Right atrium auricular region (tissue), 2 donors: ENCODE data around the gene MAP2. TPM values are rescaled to one million over a fixed set of nuclear protein-coding genes. Genes with fewer than 3 reads are reported as not detected.

Experiments used
- DNase-seq: peaks from one replicate; pipeline ENCODE4 v3.0.0-alpha.2; 2019; ENCODE audit warnings: low spot score
- H3K27ac ChIP-seq, 2 donors: fragments of 200-600 bp; sonication (generic); 1 replicate in 1 of 2; 2 replicates in 1 of 2; pipeline ENCODE4 v1.5.1; 2016 to 2019
- H3K27me3 ChIP-seq, 2 donors: fragments of 200-600 bp; sonication (generic); one replicate each; pipeline versions ENCODE4 v1.5.1 to v1.6.0; 2017 to 2019
- H3K36me3 ChIP-seq: fragments of 200-600 bp; sonication (generic); one replicate; pipeline ENCODE4 v1.5.1; 2016
- H3K4me1 ChIP-seq, 2 donors: fragments of 200-600 bp; sonication (generic); one replicate each; pipeline versions ENCODE4 v1.5.1 to v1.6.0; 2017 to 2019
- H3K4me3 ChIP-seq, 2 donors: fragments of 200-600 bp; sonication (generic); 1 replicate in 1 of 2; 2 replicates in 1 of 2; pipeline ENCODE4 v1.5.1; 2017 to 2019; ENCODE audit warnings: mild to moderate bottlenecking in 1 of 2, moderate library complexity in 1 of 2
- H3K9me3 ChIP-seq, 2 donors: fragments of 200-600 bp; sonication (generic); one replicate each; pipeline ENCODE4 v1.5.1; 2019
- total RNA-seq, 2 donors: library from RNA; depleted of rRNA; stranded (reverse); fragments of >200 nt; gene quantifications; one replicate each; pipeline ENCODE4 v1.1.0, GENCODE V29; 2016
- TF ChIP-seq, protein P1 (sequence below), 2 donors: fragments of 200-600 bp; sonication (generic); IDR thresholded peaks; one replicate each; pipeline ENCODE4 v1.5.1; 2019; ENCODE audit warnings: antibody characterized with exemption in 2 of 2

The MAP2 gene
- total RNA-seq, 2 donors from 2014 or later, result 6.5 to 6.7 TPM

- Histone ChIP-seq H3K9me3 (no peaks in the 10 kb centered on the region), H3K27ac (no peak overlapping the region), H3K27me3 (no peaks in the 10 kb centered on the region), H3K4me3 (no peak overlapping the region), H3K4me1 (no peaks in the 10 kb centered on the region), H3K36me3 (no peaks in the 10 kb centered on the region)
- DNase-seq, result no peak
- TF ChIP-seq, protein P1, sequence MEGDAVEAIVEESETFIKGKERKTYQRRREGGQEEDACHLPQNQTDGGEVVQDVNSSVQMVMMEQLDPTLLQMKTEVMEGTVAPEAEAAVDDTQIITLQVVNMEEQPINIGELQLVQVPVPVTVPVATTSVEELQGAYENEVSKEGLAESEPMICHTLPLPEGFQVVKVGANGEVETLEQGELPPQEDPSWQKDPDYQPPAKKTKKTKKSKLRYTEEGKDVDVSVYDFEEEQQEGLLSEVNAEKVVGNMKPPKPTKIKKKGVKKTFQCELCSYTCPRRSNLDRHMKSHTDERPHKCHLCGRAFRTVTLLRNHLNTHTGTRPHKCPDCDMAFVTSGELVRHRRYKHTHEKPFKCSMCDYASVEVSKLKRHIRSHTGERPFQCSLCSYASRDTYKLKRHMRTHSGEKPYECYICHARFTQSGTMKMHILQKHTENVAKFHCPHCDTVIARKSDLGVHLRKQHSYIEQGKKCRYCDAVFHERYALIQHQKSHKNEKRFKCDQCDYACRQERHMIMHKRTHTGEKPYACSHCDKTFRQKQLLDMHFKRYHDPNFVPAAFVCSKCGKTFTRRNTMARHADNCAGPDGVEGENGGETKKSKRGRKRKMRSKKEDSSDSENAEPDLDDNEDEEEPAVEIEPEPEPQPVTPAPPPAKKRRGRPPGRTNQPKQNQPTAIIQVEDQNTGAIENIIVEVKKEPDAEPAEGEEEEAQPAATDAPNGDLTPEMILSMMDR (IDR thresholded peaks at IDR 0.05), result no peak
Measured at GRCh38 chr2:209532321-209532720, 108.5 kb downstream of the MAP2 start.

DNA sequence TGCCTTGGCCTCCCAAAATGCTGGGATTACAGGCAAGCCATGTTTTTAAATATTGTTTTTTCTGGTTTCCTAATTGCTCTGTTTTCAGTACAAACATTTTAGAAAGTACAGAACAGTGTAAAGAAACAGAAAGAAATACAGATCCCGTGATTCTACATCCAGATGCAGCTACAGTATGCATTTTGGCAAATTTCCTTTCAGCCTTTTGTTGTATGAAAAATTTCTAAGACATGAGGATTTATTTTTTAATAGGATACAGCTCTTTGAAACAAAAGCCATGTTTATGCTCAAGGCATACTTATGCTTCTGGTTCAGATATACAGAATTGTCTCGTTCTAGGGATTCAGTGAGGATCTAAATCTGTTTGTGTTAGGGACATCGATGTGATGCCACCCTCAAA is 109.5 kb downstream of the MAP2 start:
- Histone ChIP-seq H3K9me3 (no peaks in the 10 kb centered on the region), H3K4me1 (no peaks in the 10 kb centered on the region), H3K27me3 (no peaks in the 10 kb centered on the region), H3K27ac (no peak overlapping the region), H3K4me3 (no peak overlapping the region), H3K36me3 (no peaks in the 10 kb centered on the region)
- DNase-seq, result no peak
- TF ChIP-seq, protein P1 (IDR thresholded peaks at IDR 0.05), result no peak

GRCh38 chr2:209534228-209534627 is 110.4 kb downstream of the MAP2 start:
- no peaks in the 10 kb centered on the region for H3K4me1 ChIP-seq
- no peak overlapping the region for H3K4me3 ChIP-seq
- H3K27ac ChIP-seq, result no peak overlapping the region
- H3K9me3 ChIP-seq, result no peaks in the 10 kb centered on the region
- H3K27me3 ChIP-seq, result no peaks in the 10 kb centered on the region
- no peak for DNase-seq
- H3K36me3 ChIP-seq, result no peaks in the 10 kb centered on the region
- TF ChIP-seq, protein P1 (IDR thresholded peaks at IDR 0.05), result no peak

DNA sequence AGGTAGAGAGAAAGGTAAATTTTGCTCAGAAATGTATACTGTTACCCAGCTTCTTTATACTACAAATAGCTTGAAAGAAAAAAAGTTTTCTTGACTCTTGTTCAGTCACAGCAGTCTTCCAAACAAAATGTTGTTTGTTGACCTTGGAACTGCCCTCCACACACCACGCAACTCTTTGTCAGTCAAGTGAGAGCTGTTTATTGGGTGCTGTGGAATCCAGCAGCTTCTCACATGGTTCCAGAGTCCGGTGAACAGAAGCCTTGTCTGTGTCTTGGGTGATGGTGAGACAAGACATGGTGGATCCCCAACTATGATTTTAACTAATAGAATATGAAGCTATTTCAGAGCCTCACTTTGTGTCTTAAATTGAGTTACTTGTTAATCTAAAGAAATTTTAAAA is 112.5 kb downstream of the MAP2 start:
- Histone ChIP-seq H3K27ac (no peak overlapping the region), H3K36me3 (no peaks in the 10 kb centered on the region), H3K9me3 (peaks cover 0 to 2% of the 10 kb centered on the region in 2 donors), H3K4me1 (no peaks in the 10 kb centered on the region), H3K4me3 (no peak overlapping the region), H3K27me3 (no peaks in the 10 kb centered on the region)
- TF ChIP-seq, protein P1 (IDR thresholded peaks at IDR 0.05), result no peak
- no peak for DNase-seq

- TF ChIP-seq, protein P1 (IDR thresholded peaks at IDR 0.05), result no peak
- H3K9me3 ChIP-seq, result no peaks in the 10 kb centered on the region
- H3K4me1 ChIP-seq, result no peaks in the 10 kb centered on the region
- H3K4me3 ChIP-seq, result no peak overlapping the region
- no peak overlapping the region for H3K27ac ChIP-seq
- DNase-seq, result no peak
- no peaks in the 10 kb centered on the region for H3K27me3 ChIP-seq
- H3K36me3 ChIP-seq, result no peaks in the 10 kb centered on the region
Measured at GRCh38 chr2:209547726-209548125, 123.9 kb downstream of the MAP2 start.

DNA sequence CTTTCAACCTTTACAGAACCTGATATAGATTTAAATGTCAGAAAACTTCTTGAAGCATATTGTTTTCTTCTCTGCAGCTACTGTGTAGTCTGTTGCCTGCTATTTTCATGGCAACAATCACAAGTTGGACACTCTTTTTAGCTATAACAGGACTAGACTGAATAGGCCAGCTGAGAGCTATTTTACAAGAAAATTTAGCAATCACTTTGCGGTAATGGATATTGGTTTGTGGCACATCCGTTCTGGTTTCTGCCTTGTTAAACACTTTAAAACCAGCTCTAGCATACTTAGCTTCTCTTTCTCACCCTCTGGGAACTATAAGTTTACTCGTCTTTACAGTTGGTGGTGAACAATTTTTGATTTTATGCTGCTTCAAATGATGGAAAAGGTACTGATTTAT is 125.7 kb downstream of the MAP2 start:
- no peaks in the 10 kb centered on the region for H3K36me3 ChIP-seq
- H3K4me3 ChIP-seq, result no peak overlapping the region
- DNase-seq, result no peak
- H3K27me3 ChIP-seq, result no peaks in the 10 kb centered on the region
- no peaks in the 10 kb centered on the region for H3K4me1 ChIP-seq
- H3K9me3 ChIP-seq, result no peaks in the 10 kb centered on the region
- H3K27ac ChIP-seq, result no peak overlapping the region
- TF ChIP-seq, protein P1 (IDR thresholded peaks at IDR 0.05), result no peak
